Measurements from ENCODE around the gene FDPS.

- TF ChIP-seq SRF (IDR thresholded peaks at IDR 0.05; ENCODE audit: low read depth): no peak
- TF ChIP-seq, protein P1, sequence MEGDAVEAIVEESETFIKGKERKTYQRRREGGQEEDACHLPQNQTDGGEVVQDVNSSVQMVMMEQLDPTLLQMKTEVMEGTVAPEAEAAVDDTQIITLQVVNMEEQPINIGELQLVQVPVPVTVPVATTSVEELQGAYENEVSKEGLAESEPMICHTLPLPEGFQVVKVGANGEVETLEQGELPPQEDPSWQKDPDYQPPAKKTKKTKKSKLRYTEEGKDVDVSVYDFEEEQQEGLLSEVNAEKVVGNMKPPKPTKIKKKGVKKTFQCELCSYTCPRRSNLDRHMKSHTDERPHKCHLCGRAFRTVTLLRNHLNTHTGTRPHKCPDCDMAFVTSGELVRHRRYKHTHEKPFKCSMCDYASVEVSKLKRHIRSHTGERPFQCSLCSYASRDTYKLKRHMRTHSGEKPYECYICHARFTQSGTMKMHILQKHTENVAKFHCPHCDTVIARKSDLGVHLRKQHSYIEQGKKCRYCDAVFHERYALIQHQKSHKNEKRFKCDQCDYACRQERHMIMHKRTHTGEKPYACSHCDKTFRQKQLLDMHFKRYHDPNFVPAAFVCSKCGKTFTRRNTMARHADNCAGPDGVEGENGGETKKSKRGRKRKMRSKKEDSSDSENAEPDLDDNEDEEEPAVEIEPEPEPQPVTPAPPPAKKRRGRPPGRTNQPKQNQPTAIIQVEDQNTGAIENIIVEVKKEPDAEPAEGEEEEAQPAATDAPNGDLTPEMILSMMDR (IDR thresholded peaks at IDR 0.05 in 2 of 3, conservative IDR thresholded peaks at IDR 0.05 in 1 of 3; ENCODE audit: borderline replicate concordance in 1 of 3, insufficient read depth in 1 of 3, low read depth in 2 of 3, low read length in 2 of 3): no peak
Measured at GRCh38 chr1:155342842-155343241, 34.2 kb downstream of the FDPS start.
